ENCODE results near the gene ABCB8.
"Not testable (repeated sequence)": the region's sequence is repeated elsewhere in the genome, so short reads cannot be mapped to it uniquely, and the experiment has no call there.

Gene ABCB8

GRCh38 chr7:150998341-150998740 lies 29.9 kb upstream of the ABCB8 start:
- no peak for DNase-seq (ENCODE audit: low read depth)

GRCh38 chr7:150999001-150999400 lies 29.2 kb upstream of the ABCB8 start:
- DNase-seq (ENCODE audit: low read depth), result no peak

GRCh38 chr7:150999497-151000230 lies 28.6 kb upstream of the ABCB8 start:
- no peak for DNase-seq (ENCODE audit: low read depth)

- DNase-seq (ENCODE audit: low read depth), result no peak
Measured at GRCh38 chr7:151000897-151001495, 27.3 kb upstream of the ABCB8 start.

- DNase-seq (ENCODE audit: low read depth), result no peak
Measured at GRCh38 chr7:151001546-151001945, 26.7 kb upstream of the ABCB8 start.

- DNase-seq (ENCODE audit: low read depth), result no peak
Measured at GRCh38 chr7:151003572-151003971, 24.7 kb upstream of the ABCB8 start.

- DNase-seq (ENCODE audit: low read depth), result no peak
Measured at GRCh38 chr7:151005566-151005965, 22.7 kb upstream of the ABCB8 start.

- no peak for DNase-seq (ENCODE audit: low read depth)
Measured at GRCh38 chr7:151006590-151007300, 21.5 kb upstream of the ABCB8 start.

GRCh38 chr7:151007469-151007898 lies 20.8 kb upstream of the ABCB8 start:
- DNase-seq (ENCODE audit: low read depth), result no peak

GRCh38 chr7:151008143-151008510 lies 20.1 kb upstream of the ABCB8 start:
- no peak for DNase-seq (ENCODE audit: low read depth)

- DNase-seq (ENCODE audit: low read depth), result no peak
Measured at GRCh38 chr7:151008511-151009323, 19.5 kb upstream of the ABCB8 start.

GRCh38 chr7:151009327-151010036 lies 18.8 kb upstream of the ABCB8 start:
- DNase-seq (ENCODE audit: low read depth), result no peak

- no peak for DNase-seq (ENCODE audit: low read depth)
Measured at GRCh38 chr7:151010037-151010306, 18.3 kb upstream of the ABCB8 start.

- DNase-seq (ENCODE audit: low read depth), result no peak
Measured at GRCh38 chr7:151010307-151011096, 17.7 kb upstream of the ABCB8 start.

GRCh38 chr7:151011097-151011409 lies 17.2 kb upstream of the ABCB8 start:
- DNase-seq (ENCODE audit: low read depth), result no peak

GRCh38 chr7:151011616-151012015 lies 16.6 kb upstream of the ABCB8 start:
- DNase-seq (ENCODE audit: low read depth), result not testable (repeated sequence)

- no peak for DNase-seq (ENCODE audit: low read depth)
Measured at GRCh38 chr7:151012031-151012692, 16.1 kb upstream of the ABCB8 start.

- DNase-seq (ENCODE audit: low read depth), result no peak
Measured at GRCh38 chr7:151012911-151013347, 15.3 kb upstream of the ABCB8 start.

- DNase-seq (ENCODE audit: low read depth), result no peak
Measured at GRCh38 chr7:151013356-151013732, 14.9 kb upstream of the ABCB8 start.

- peak; percentile 65 for DNase-seq (ENCODE audit: low read depth)
Measured at GRCh38 chr7:151013733-151014497, 14.3 kb upstream of the ABCB8 start.
